NCI-H2029 (cell line): Measurements from ENCODE around the gene NOTCH1.
"Not testable (repeated sequence)": the region's sequence is repeated elsewhere in the genome, so short reads cannot be mapped to it uniquely, and the experiment has no call there.

ENCODE experiments used
- DNase-seq: peaks from one replicate; lab custom pipeline; 2025; lab: John Stamatoyannopoulos, UW

The NOTCH1 gene

DNA sequence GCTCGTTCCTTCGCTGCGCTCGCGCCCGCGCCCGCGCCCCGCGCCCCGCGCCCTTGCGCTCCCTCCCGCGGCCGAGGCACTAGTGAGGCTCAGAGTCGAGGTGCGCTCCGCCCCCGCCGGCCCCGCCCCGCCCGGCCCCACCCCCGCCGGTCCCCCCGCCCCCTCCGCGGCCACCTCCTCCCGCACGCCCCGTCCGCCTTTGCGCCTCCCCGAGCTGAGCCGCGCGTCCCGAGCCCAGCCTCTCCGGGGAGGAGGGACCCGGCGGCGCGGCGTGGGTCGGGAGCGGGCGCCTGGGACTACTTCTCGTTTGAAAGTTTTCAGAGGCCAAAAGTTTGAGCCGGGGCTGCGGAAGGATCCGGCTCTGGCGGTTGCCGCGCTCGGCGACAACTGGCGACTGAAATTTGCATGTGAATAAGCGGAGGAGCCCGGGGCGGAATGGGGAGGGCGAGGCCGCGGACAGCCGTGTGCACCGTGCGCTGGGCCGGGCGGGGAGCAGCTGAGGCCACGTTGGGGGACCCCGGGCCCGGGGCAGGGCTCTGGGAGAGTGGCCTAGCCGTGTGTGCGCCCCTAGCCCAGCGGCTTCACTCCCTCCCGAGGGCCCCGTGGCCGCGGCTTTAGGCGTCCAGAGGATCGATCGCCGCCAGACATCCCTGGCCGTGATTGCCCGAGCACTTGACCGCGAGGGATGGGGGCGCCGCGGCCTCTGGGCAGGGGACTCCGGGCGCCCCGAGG, at the start of gene NOTCH1:
Gene NOTCH1, minus strand, starts transcription at position 84 of the 732 bp plus-strand sequence. CDS start 262 bp downstream, outside the sequence.
- no peak for DNase-seq

- no peak for DNase-seq
These were observed 48.6 kb upstream of the NOTCH1 start for GRCh38 chr9:136594492-136594891.

DNA sequence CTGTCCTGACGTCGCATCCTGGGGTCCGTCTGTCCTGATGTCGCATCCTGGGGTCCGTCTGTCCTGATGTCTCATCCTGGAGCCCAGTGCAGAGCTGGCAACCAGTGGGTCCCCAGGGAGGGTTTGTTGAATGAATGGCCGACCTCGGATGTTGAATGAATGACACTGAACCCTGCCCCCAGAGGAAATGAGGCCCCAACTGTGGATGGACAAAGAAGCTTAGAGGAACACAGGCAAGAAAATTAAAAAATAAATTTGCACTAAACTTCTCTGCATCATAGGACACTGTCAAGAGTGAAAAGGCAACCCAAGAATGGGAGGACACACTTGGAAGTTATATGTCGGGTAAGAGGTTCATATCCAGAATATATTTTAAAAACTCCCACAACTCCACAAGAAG, 47.7 kb upstream of the NOTCH1 start:
- DNase-seq: no peak

- DNase-seq: no peak
These were observed 46.8 kb upstream of the NOTCH1 start for GRCh38 chr9:136592666-136593065.

- no peak for DNase-seq
These were observed 45.2 kb upstream of the NOTCH1 start for GRCh38 chr9:136590821-136591752.

DNA sequence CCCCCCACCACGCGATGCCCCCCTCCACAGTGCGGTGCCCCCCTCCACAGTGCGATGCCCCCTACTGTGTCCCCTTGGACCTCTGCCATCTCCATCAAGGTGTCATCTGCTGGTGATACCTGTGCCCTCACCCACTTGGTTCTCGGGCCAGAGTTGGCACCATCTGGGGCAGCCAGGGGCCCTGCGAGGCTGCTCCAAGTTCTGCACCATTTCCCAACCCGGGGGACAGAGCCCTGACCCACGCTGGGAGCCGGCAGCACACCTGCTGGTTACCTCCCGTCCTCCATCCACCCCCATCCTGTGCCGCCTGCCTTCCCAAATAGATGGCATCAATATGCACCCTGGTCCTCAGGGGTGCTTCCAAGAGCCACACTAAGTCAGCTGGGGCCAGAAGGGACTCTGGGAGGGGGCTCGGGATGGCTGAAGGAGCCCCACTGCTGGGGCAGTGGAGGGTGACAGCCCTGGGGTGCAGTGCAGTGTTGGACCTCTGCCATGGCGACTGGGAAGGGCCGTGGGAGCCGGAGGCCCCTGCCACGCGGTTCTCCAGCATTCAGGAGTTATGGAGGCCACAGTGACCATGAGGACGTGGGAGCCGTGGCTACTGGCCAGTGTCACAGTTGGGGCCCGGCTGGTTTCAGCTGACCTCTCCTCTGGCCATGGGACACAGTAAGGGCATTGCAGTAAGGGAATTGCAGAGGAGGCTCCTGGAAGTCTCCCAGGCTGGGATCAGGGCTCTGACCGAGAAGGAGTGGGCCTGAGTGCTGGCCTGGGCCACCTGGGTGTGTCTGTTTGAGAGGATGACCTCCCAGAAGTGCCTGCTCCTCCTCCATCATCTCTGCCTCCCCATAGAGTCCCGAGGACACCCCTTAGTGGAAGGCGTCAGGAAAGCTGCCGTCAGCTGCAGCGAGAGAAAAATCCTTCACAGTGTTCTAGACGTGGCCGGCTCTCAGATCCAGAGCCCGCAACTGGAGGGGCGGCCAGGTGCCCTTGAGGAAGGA, 44.2 kb upstream of the NOTCH1 start:
- no peak for DNase-seq

- no peak for DNase-seq
These were observed 43.0 kb upstream of the NOTCH1 start for GRCh38 chr9:136588663-136589464.

DNA sequence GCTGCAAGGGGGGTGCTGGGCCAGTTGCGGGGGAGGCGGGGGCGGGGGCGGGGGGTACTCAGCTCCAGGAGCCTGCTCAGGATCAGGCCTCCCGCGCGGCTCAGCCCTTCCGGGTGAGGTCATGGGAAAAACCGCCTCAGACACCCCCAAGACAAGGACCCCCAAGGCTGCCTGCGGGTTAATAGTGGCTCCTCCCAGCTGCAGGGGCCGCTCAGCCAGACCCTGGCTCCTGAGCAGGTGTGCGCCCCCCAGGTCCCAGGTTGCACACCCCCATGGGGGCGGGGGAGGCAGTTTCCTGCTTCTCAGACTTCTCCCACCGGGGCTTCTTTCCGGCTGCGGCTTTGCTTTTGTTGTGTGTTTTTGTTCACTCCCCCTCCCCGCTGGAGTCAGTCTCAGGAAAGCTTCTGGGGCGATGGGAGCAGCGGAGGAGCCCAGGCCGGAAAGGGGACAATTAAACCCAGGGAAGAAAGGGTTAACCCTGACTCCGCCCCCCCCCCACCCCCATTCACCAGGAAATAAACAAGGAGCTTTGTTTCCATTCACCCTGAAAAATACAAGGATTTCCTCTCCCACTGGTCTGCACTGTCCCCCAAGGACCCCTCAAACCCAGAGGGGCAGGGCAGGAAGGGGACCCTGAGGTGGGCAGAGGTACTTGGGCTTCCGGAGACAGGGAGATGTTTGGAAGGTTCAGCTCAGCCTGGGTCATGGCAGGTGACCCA, 42.3 kb upstream of the NOTCH1 start:
- DNase-seq: no peak

- no peak for DNase-seq
These were observed 41.5 kb upstream of the NOTCH1 start for GRCh38 chr9:136587145-136587943.

- DNase-seq: no peak
These were observed 40.6 kb upstream of the NOTCH1 start for GRCh38 chr9:136586391-136586953.

DNA sequence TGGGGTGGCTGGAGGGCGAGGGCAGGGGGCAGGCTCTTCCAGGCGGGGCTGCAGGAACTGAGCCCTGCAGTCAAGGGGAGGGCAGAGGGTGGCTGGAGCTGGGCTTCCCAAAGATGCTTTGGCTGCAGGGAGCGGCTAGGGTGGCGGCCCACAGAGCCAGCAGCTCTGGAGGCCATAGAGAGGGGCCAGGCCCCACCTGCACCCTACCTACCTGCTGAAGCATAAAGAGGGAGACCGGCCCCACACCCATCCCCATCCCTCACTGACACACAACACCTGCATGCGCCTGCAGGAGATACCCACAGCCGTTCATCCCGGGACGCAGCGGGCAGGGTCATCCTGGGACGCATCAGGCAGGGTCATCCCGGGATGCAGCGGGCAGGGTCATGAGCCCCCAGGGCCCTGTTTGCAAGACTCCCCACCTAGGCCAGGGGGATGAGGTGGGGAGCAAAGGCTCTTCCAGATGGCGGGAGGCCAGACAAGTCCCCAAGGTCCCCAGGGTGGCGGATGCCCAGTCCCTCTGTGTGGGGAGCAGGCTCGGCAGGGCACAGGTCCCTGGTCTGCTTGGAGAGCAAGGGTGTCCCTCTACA, 39.8 kb upstream of the NOTCH1 start:
- no peak for DNase-seq

- no peak for DNase-seq
These were observed 39.1 kb upstream of the NOTCH1 start for GRCh38 chr9:136584934-136585333.

- no peak for DNase-seq
These were observed 38.6 kb upstream of the NOTCH1 start for GRCh38 chr9:136584401-136584932.

GRCh38 chr9:136582977-136583735, 37.3 kb upstream of the NOTCH1 start:
- DNase-seq: no peak

DNA sequence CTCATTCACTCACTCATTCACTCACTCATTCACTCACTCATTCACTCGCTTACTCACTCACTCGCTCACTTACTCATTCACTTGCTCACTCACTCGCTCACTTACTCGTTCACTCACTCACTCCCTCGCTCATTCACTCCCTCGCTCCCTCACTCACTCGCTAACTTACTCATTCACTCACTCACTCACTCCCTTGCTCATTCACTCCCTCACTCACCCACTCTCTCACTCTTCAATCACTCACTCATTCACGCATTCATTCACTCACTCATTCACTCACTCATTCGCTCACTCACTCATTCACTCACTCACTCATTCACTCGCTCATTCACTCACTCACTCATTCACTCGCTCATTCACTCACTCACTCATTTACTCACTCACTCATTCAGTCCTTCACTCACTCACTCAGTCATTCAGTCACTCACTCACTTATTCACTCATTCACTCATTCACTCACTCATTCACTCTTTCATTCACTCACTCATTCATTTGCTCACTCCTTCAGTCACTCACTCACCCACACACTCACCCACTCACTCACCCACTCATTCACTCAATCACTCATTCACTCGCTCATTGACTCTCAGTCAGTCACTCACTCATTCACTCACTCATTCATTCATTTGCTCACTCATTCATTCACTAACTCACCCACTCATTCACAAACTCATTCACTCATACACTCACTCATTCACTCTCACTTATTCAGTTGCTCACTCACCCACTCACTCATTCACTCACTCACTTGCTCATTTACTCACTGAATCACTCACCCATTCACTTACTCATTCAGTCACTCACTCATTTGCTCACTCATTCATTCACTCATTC, 36.0 kb upstream of the NOTCH1 start:
- DNase-seq: no peak

- DNase-seq: not testable (repeated sequence)
These were observed 33.9 kb upstream of the NOTCH1 start for GRCh38 chr9:136579650-136580219.
